ENCODE data around the gene EDDM3A.

The EDDM3A gene

DNA sequence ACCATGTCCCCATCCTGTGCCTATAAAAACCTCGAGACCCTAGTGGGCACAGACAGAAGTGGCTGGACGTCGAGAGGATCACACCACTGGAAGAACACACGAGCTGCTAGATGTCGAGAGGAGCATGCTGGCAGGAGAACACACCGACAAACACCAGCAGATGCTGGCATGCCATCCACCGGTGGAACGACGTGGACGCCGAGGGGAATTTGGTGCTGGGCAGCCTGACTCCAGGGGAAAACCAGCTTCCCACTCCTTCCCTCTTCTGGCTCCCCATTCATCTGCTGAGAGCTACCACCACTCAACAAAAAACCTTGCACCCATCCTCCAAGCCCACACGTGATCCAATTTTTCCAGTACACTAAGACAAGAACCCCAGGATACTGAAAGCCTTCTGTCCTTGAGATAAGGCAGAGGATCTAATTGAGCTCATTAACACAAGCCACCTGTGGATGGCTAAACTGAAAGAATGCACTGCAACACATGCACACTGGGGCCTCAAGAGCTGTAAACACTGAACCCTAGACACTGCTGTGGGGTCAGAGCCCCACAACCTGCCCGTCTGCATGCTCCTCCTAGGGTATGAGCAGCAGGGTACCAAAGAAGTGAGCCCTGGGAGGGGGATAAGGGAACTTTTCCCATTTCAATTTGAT is 44.9 kb downstream of the EDDM3A start:
- no peak for DNase-seq

GRCh38 chr14:20791187-20791586 is 45.5 kb downstream of the EDDM3A start:
- DNase-seq = no peak

GRCh38 chr14:20791597-20791996 is 45.9 kb downstream of the EDDM3A start:
- DNase-seq = no peak

- DNase-seq = no peak
Observed at GRCh38 chr14:20792556-20792955, 46.9 kb downstream of the EDDM3A start.

DNA sequence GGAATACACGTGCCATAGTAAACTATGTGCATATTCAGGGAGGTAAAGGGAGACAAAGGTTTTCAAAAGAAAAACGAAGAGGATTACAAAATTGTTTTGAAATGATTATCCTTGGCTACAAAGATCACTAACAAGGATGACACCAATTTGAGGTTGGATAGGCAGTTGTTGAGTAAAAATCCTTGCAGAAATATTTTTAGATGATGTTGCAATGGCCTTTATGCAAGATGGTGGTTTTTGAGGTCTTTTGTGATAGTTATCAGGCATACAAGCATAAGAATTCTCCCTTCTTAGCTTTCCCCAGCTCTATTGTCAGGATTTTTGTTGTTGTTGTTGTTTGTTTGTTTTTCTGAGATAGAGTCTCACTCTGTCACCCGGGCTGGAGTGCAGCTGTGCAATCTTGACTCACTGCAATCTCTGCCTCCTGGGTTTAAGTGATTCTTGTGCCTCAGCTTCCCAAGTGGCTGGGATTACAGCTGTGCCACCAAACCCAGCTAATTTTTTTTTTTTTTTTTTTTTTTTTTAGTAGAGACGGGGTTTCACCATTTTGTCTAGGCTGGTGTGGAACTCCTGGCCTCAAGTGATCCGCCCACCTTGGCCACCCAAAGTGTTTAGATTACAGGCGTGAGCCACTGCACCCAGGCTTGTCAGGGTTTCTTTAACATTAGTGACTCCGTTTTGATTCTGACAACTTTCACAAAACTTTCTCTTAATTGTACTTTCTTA is 49.1 kb downstream of the EDDM3A start:
- DNase-seq = no peak

DNA sequence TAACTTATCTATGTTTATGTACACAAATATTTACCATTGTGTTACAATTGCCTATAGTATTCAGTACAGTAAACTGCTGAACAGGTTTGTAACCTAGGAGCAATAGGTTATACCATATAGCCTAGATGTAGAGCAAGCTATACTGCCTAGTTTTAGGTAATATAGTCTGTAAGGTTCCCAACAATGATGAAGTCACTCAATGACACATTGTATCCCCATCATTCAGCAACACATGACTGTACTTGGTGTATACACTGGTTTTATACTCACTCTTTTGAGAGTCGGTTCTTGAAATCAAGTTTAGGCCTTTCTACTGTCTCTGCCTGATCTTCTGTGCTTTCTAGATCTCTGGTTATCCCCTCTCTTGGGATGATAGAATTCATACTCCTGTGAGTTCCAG is 51.5 kb downstream of the EDDM3A start:
- no peak for DNase-seq
